HG02981 (cell line): ENCODE data around the gene ERGIC1.

Source experiments
- ATAC-seq: cut with Tn5 transposase; IDR thresholded peaks from one replicate; pipeline ENCODE4 v1.9.1; 2021; ENCODE audit warnings: mild to moderate bottlenecking, moderate library complexity; ENCODE audit not compliant: unreplicated experiment

Gene ERGIC1

GRCh38 chr5:172971482-172971881 is 137.4 kb downstream of the ERGIC1 start:
- ATAC-seq, result no peak

GRCh38 chr5:172972552-172972951 is 138.5 kb downstream of the ERGIC1 start:
- ATAC-seq, result no peak

GRCh38 chr5:172973127-172973916 is 139.3 kb downstream of the ERGIC1 start:
- no peak for ATAC-seq

GRCh38 chr5:172973931-172974330 is 139.9 kb downstream of the ERGIC1 start:
- ATAC-seq, result no peak

GRCh38 chr5:172975289-172975688 is 141.2 kb downstream of the ERGIC1 start:
- ATAC-seq, result no peak

GRCh38 chr5:172979778-172980177 is 145.7 kb downstream of the ERGIC1 start:
- ATAC-seq, result no peak

GRCh38 chr5:172981931-172982330 is 147.9 kb downstream of the ERGIC1 start:
- ATAC-seq, result no peak

GRCh38 chr5:172983542-172984243 is 149.6 kb downstream of the ERGIC1 start, which contains the start of gene ATP6V0E1:
Gene ATP6V0E1 (plus strand): TSS chr5:172983771. CDS start chr5:172983861, 90 bp downstream.
- peak; percentile 86 for ATAC-seq

GRCh38 chr5:172984244-172984953 is 150.3 kb downstream of the ERGIC1 start:
- peak; percentile 61 for ATAC-seq

- no peak for ATAC-seq
Observed at GRCh38 chr5:172985596-172985995, 151.5 kb downstream of the ERGIC1 start.

GRCh38 chr5:172988276-172988675 is 154.2 kb downstream of the ERGIC1 start:
- ATAC-seq, result no peak

- no peak for ATAC-seq
Observed at GRCh38 chr5:172990776-172991175, 156.7 kb downstream of the ERGIC1 start.

GRCh38 chr5:172994405-172994804 is 160.4 kb downstream of the ERGIC1 start:
- no peak for ATAC-seq

GRCh38 chr5:172999372-172999973 is 165.4 kb downstream of the ERGIC1 start:
- ATAC-seq, result no peak

- ATAC-seq, result no peak
Observed at GRCh38 chr5:172999974-173000373, 165.9 kb downstream of the ERGIC1 start.

- ATAC-seq, result peak; percentile 75
Observed at GRCh38 chr5:173001229-173001841, 167.3 kb downstream of the ERGIC1 start.
